Brain microvascular endothelial cell (primary cell): ENCODE results near the gene CFAP99.
"Not testable (repeated sequence)": the region's sequence is repeated elsewhere in the genome, so short reads cannot be mapped to it uniquely, and the experiment has no call there.

ENCODE experiments used
- DNase-seq: peaks from one replicate; pipeline ENCODE4 v3.0.0-alpha.2; 2020
- H3K27ac ChIP-seq: fragments of 250-450 bp; sonication (Bioruptor Pico); 2 replicates; pipeline ENCODE4 v1.5.1; 2020; ENCODE audit warnings: mild to moderate bottlenecking, moderate library complexity
- H3K27me3 ChIP-seq: fragments of 250-450 bp; sonication (Bioruptor Pico); replicated peaks from 2 replicates; pipeline ENCODE4 v1.5.1; 2020; ENCODE audit warnings: mild to moderate bottlenecking
- H3K36me3 ChIP-seq: fragments of 250-450 bp; sonication (Bioruptor Pico); replicated peaks from 2 replicates; pipeline ENCODE4 v1.5.1; 2020; ENCODE audit warnings: mild to moderate bottlenecking
- H3K4me3 ChIP-seq: 2 replicates; pipeline ENCODE4 v1.5.1; 2011; ENCODE audit warnings: low read depth, mild to moderate bottlenecking, control low read depth, low read length, moderate library complexity
- CTCF ChIP-seq: IDR thresholded peaks from 2 replicates; pipeline ENCODE4 v1.5.1; 2011; ENCODE audit warnings: low read depth, mild to moderate bottlenecking, moderate library complexity, low read length, control low read depth, inconsistent platforms; ENCODE audit errors: missing control alignments
- in situ Hi-C: cut with HindIII; loops from 2 replicates; pipeline ENCODE4 v1.10.0; 2017; ENCODE audit warnings: low sequenced_read_pairs, low pct_ligation_motif_present

CFAP99 gene

GRCh38 chr4:2461246-2461960 lies 42.6 kb downstream of the CFAP99 start:
- Histone ChIP-seq H3K27ac (no peak overlapping the region), H3K4me3 (no peak overlapping the region), H3K27me3 (no peaks in the 10 kb centered on the region), H3K36me3 (no peaks in the 10 kb centered on the region)
- in situ Hi-C loops: no loop called here
- DNase-seq: no peak
- no peak for TF ChIP-seq CTCF

GRCh38 chr4:2462218-2462991 lies 43.6 kb downstream of the CFAP99 start:
- in situ Hi-C loops: no loop called here
- Histone ChIP-seq H3K27ac (no peak overlapping the region), H3K36me3 (no peaks in the 10 kb centered on the region), H3K27me3 (no peaks in the 10 kb centered on the region), H3K4me3 (peak overlapping the region; percentile 30)
- peak; percentile 33 for DNase-seq
- TF ChIP-seq CTCF: peak; percentile 30

- Histone ChIP-seq H3K27ac (no peak overlapping the region), H3K27me3 (no peaks in the 10 kb centered on the region), H3K36me3 (no peaks in the 10 kb centered on the region), H3K4me3 (peak overlapping the region; percentile 30)
- no peak for TF ChIP-seq CTCF
- in situ Hi-C loops: no loop called here
- no peak for DNase-seq
Observed at GRCh38 chr4:2462992-2463762, 44.4 kb downstream of the CFAP99 start.

DNA sequence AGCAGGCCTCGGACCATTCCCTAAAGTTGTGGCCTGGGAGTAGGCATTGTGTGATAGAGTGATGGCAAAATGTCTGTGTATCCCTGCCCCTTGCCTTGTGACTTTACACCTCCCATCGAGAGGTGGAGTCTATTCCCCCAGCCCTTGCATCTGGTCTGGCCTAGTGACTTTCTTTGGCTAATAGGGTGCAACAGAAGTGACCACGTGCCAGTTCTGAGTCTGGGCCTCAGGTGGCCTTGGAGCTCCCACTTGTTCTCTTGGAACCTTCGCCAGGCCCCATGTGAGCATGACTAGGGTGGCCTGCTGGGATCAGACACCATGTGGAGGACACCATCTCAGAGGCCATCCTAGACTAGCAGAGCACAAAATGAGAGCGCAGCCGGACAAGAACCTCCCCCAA lies 46.3 kb downstream of the CFAP99 start:
- no peak for DNase-seq
- TF ChIP-seq CTCF: no peak
- Histone ChIP-seq H3K4me3 (no peak overlapping the region), H3K36me3 (no peaks in the 10 kb centered on the region), H3K27ac (no peak overlapping the region), H3K27me3 (no peaks in the 10 kb centered on the region)
- in situ Hi-C loops: no loop called here

- H3K27ac ChIP-seq, H3K4me3 ChIP-seq, H3K36me3 ChIP-seq, in situ Hi-C loops, H3K27me3 ChIP-seq, DNase-seq: not testable (repeated sequence)
Observed at GRCh38 chr4:2465544-2465943, 46.8 kb downstream of the CFAP99 start.

DNA sequence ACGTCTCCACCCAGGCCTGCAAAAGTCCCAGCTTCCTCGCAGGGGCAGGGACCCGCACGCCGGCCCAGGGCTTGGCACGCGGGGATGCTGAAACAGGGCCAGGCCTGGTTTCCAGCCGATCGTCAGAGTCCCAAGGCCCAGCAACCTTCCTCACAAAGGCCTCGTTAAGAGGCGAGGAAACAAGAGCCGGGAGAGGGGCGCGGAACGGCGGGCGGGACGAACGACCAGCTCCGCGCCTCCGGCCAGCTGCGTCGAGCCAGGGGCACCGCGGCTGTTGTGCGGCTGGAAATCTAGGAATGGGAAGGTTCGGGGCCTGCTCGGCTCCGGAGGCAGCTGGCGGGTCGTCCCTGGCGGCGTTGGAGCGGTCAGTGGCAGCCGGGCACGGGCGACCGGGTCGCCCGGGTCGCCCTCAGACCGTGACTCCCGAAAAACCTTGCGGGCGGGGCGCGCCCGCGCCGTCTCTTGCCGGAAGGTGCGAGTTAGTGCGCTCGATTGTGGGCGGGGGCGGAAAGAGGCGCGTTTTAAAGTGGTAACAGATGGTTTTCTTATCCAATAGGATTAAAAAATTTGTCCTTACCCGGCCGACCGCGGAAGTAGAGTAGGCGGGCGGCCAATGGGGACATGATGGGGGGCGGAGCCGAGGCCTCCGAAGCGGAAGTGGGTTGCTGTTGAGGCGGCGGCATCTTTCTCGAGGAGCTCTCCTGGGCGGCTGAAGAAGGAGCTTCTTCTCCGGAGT lies 49.9 kb downstream of the CFAP99 start, which contains the start of gene RNF4:
TSS of gene RNF4 (plus strand) at position 651 of the 736 bp plus-strand sequence. CDS start 21,388 bp downstream, outside the sequence.
- H3K27me3 ChIP-seq: no peaks in the 10 kb centered on the region
- in situ Hi-C loops: no loop called here
- peak within 1 kb of the TSS; percentile 82 for H3K27ac ChIP-seq
- H3K36me3 ChIP-seq: peaks cover 12% of the 10 kb centered on the region
- no peak for TF ChIP-seq CTCF
- peak within 1 kb of the TSS; percentile 93 for H3K4me3 ChIP-seq
- peak; percentile 94 for DNase-seq
